EH (cell line): ENCODE results near the gene TMA7.
A peak's percentile ranks its signal among the peaks of the same experiment; 100 is the strongest.

Experiments used
- DNase-seq: peaks from one replicate; pipeline ENCODE4 v3.0.0-alpha.2; 2015; ENCODE audit warnings: low read depth

The TMA7 gene

GRCh38 chr3:48423241-48423882 lies 16.7 kb upstream of the TMA7 start:
- no peak for DNase-seq

GRCh38 chr3:48423883-48424695 lies 16.0 kb upstream of the TMA7 start:
- no peak for DNase-seq

GRCh38 chr3:48425281-48425812 lies 14.7 kb upstream of the TMA7 start:
- peak; percentile 35 for DNase-seq

GRCh38 chr3:48426401-48426909 lies 13.6 kb upstream of the TMA7 start:
- no peak for DNase-seq

- peak; percentile 9 for DNase-seq
These were observed 13.0 kb upstream of the TMA7 start for GRCh38 chr3:48426944-48427629.

- DNase-seq = no peak
These were observed 12.5 kb upstream of the TMA7 start for GRCh38 chr3:48427630-48427962.

- DNase-seq = no peak
These were observed 11.9 kb upstream of the TMA7 start for GRCh38 chr3:48428088-48428571.

- DNase-seq = peak; percentile 44
These were observed 11.3 kb upstream of the TMA7 start for GRCh38 chr3:48428572-48429316.

- DNase-seq = peak; percentile 57
These were observed 10.6 kb upstream of the TMA7 start for GRCh38 chr3:48429317-48429959.

- peak; percentile 63 for DNase-seq
These were observed 9.9 kb upstream of the TMA7 start, which contains the start of gene PLXNB1 for GRCh38 chr3:48429960-48430707. PLXNB1 (minus strand) TSS chr3:48430086; CDS start chr3:48424611, 5,475 bp downstream.

- no peak for DNase-seq
These were observed 9.4 kb upstream of the TMA7 start for GRCh38 chr3:48430708-48431101.

- no peak for DNase-seq
These were observed 8.6 kb upstream of the TMA7 start for GRCh38 chr3:48431224-48432029.

- peak; percentile 7 for DNase-seq
These were observed 7.4 kb upstream of the TMA7 start for GRCh38 chr3:48432411-48433371.

GRCh38 chr3:48433472-48434118 lies 6.5 kb upstream of the TMA7 start:
- DNase-seq = peak; percentile 43

- no peak for DNase-seq
These were observed 5.3 kb upstream of the TMA7 start for GRCh38 chr3:48434591-48435222.

- no peak for DNase-seq
These were observed 4.8 kb upstream of the TMA7 start for GRCh38 chr3:48435223-48435595.

- peak; percentile 83 for DNase-seq
These were observed 4.1 kb upstream of the TMA7 start for GRCh38 chr3:48435774-48436476.
